ENCODE results near the gene EIF1AD.
"Not testable (repeated sequence)": the region's sequence is repeated elsewhere in the genome, so short reads cannot be mapped to it uniquely, and the experiment has no call there.

The EIF1AD gene

GRCh38 chr11:66023186-66023440, 21.2 kb upstream of the EIF1AD start:
- not testable (repeated sequence) for H3K4me3 ChIP-seq, H3K27ac ChIP-seq

DNA sequence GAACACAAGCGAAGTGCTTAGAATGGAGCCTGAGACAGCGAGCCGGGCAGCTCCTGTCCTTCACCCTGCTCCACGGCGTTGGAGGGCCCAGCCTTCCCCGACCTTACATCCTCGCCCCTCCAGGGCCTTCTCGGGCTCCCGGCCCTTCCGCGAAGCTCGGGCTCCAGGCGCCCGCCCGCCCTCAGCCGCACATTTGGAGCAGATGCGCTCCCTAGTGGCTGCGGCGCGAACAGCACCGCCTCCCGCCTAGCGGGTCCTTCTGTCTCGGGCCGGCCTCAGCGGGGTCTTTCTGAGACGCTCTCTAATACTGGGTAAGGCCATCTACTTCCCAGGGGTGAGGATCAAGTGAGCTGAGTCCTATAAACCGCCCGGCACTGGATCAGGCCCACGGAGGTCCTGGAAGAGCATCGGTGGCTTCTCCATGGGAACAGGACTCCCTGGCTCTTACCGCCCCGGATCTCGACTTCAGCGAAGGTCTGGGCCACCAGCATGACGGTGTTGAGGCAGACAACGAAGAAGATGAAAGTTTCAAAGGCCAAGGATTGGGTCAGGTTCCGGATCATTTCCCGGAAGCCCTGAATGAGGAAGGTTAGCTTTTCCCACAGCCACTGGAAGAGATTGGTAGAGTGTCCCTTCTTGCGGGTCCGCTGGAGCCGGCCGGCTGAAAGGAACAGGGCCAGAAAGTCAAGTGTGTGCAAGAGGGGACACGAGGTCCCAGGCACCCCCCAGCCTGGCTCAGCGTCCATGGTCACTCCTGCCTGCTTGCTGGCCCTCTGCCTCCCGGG, 20.6 kb upstream of the EIF1AD start:
- H3K4me3 ChIP-seq: peak overlapping the region in 1 of 7 experiments; percentile 3
- peak overlapping the region in 1 of 21 experiments; percentile 8 for H3K27ac ChIP-seq

DNA sequence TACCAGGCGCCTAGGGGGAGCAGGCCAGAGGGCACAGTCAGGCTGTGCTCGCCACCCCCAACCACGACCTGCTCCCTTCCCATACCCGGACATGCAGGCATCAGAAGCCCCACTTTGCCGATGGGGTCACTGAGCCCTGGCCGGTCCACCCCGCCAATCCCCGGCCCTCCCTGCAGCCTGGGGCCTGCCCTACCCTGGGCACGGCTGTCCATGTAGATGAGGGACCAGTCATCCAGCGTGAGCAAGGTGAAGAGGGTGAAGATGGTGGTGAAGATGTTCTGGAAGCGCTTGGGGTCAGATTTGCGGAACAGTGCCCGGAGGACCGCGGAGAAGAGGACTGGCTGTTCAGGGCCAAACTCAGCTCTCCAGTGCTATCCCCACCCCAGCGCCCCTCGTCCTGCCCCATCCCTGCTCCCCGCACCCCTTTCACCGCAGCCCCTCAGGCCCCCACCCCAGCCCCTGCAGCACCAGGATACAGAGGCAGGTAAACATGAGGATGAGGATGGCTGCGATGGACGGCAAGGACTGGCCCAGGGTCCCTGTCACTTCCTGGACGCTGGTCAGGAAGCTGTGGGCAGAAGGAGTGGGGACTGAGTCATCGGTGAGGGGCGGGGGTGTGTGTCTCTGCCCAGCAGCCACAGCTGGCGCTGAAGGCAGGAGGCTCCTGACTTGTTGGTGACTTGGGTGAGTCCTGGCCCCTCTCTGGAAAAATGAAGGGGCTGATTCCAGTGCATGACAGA, 18.8 kb upstream of the EIF1AD start:
- H3K27ac ChIP-seq: peak overlapping the region in 5 of 21 experiments; percentile 11 to 58 (median 33)
- H3K4me3 ChIP-seq: no peak overlapping the region

DNA sequence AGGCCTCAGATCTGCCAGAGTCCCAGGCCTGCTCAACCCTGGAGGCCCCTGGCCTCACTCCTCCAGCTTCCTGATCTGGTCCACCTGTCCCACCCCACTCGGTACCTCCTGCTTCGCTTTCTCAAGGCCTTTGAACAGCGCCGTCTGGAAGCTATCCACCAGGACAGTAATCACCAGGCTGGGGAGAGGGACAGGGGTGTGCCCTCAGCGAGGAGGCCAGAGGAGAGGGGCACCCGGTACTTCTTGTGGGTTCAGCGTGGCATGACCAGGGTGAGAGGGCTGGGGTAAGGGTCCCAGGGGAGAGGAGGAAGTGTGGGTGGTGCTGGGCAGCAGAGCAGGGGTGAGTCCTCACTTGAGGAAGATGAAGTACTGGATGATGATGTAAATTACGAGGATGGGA, 18.3 kb upstream of the EIF1AD start:
- Histone ChIP-seq H3K4me3 (no peak overlapping the region), H3K27ac (peak overlapping the region in 2 of 21 experiments; percentile 33 to 55)

- Histone ChIP-seq H3K27ac (peak overlapping the region in 1 of 21 experiments; percentile 7), H3K4me3 (no peak overlapping the region)
Observed at GRCh38 chr11:66017321-66017720, 15.4 kb upstream of the EIF1AD start.

- Histone ChIP-seq H3K27ac (peak overlapping the region in 1 of 21 experiments; percentile 7), H3K4me3 (no peak overlapping the region)
Observed at GRCh38 chr11:66016793-66017177, 14.8 kb upstream of the EIF1AD start.

- Histone ChIP-seq H3K27ac (peak overlapping the region in 1 of 21 experiments; percentile 7), H3K4me3 (no peak overlapping the region)
Observed at GRCh38 chr11:66015936-66016792, 14.2 kb upstream of the EIF1AD start.

- Histone ChIP-seq H3K27ac (no peak overlapping the region), H3K4me3 (no peak overlapping the region)
Observed at GRCh38 chr11:66015454-66015881, 13.5 kb upstream of the EIF1AD start.

DNA sequence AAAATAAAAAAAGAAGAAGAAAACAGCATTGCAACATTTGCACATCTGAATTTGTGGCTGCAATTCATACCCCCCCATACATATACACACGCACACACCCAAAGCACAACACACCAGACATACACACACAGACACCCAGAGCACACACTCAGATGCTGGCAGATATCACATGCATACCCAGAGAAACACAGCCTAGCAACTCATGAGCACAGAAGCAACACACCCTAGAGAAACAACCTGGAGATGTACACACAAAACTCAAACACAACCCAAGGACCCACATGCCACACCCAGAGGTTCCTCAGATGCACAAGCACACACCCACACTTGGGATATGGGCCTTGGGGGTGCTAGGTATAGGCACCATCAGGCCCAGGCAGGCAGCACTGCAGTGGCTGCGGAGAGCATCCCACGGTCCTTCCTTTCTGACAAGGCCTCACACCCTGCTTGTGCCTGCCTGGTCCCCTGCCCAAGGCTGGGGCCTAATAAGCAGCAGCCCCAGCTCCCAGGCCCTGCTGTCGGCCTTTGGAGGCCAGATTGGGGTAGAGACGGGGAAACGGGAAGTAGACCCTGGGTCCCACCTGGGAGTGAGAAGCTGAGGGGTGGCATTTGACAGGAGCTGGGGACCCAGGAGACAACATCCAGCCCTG, 13.0 kb upstream of the EIF1AD start:
- Histone ChIP-seq H3K4me3 (no peak overlapping the region), H3K27ac (no peak overlapping the region)

GRCh38 chr11:66013762-66014100, 11.8 kb upstream of the EIF1AD start:
- H3K4me3 ChIP-seq: no peak overlapping the region
- H3K27ac ChIP-seq: peak overlapping the region in 3 of 21 experiments; percentile 23 to 71 (median 24)

GRCh38 chr11:66012946-66013761, 11.2 kb upstream of the EIF1AD start:
- Histone ChIP-seq H3K4me3 (peak overlapping the region in 1 of 7 experiments; percentile 22), H3K27ac (peak overlapping the region in 5 of 21 experiments; percentile 1 to 71 (median 13))

DNA sequence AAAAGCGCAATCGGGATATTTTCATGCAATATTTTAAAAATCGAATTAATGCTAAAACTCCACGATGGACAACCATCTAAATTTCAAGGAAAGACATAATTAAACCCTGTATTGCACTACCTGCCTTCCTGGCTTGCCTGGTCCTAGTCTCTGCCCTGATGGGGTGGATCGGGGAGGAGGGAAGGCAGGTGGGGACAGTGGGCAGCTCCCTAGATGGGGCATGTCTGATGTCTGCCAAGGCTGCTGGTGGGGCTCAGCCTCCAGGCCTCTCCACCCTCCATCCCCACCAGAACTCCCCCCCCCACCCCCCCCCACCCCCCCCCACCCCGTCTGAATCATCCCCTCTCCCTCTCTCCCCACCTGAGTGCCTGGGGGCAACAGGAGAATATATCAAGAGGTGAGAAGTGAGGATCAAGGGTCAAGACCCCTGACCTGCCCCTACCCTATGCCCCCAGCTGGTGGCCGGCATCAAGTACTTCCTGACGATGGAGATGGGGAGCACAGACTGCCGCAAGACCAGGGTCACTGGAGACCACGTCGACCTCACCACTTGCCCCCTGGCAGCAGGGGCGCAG, 10.5 kb upstream of the EIF1AD start:
- Histone ChIP-seq H3K27ac (peak overlapping the region in 11 of 21 experiments; percentile 4 to 71 (median 26)), H3K4me3 (peak overlapping the region in 5 of 7 experiments; percentile 2 to 23 (median 8))

DNA sequence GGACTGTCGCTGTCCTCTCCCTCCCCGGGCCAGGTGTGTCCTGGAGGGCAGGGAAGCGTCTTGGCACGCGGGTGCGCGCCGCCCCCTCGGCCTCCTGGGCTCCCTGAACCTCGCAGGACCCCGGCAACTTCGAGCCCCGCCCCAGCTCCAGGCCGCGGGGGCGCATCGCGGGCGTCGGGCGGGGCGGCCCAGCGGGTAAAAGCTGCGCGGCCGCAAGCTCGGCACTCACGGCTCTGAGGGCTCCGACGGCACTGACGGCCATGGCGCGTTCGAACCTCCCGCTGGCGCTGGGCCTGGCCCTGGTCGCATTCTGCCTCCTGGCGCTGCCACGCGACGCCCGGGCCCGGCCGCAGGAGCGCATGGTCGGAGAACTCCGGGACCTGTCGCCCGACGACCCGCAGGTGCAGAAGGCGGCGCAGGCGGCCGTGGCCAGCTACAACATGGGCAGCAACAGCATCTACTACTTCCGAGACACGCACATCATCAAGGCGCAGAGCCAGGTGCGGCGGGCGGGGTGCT, 9.9 kb upstream of the EIF1AD start, which contains the start of gene CST6:
TSS of gene CST6 (plus strand) at position 224 of the 519 bp plus-strand sequence. CDS start at position 261, 37 bp downstream.
- Histone ChIP-seq H3K27ac (peak within 1 kb of the TSS in 12 of 21 experiments; percentile 4 to 71 (median 30)), H3K4me3 (peak within 1 kb of the TSS; percentile 2 to 23 (median 11))

DNA sequence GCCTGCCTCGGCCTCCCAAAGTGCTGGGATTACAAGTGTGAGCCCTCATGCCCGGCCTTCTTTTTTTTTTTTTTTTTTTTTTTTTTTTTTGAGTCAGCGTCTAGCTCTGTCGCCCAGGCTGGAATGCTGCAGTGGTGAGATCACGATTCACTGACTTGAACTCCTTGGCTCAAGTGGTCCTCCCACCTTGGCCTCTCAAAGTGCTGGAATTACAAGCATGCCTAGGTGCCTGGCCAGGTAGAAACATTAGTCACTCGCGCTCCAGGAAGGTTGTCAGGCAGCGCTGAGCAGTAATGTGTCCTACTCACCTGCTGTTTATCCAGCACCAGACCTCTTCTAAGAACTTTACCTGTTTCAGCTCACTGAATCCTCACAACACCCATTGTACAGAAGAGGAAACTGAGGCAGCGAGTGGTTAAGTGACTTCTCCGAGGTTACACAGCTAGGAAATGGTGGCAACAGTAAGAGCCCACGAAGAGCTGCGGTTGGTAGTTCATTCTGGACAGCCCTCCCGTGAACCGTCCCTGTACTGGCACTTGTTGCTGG, 9.4 kb upstream of the EIF1AD start:
- Histone ChIP-seq H3K4me3 (peak overlapping the region; percentile 2 to 23 (median 11)), H3K27ac (peak overlapping the region in 9 of 21 experiments; percentile 4 to 71 (median 40))

- H3K27ac ChIP-seq, H3K4me3 ChIP-seq: not testable (repeated sequence)
Observed at GRCh38 chr11:66010036-66010435, 8.1 kb upstream of the EIF1AD start.

- peak overlapping the region in 7 of 21 experiments; percentile 2 to 52 (median 31) for H3K27ac ChIP-seq
Observed at GRCh38 chr11:66008468-66009101, 6.6 kb upstream of the EIF1AD start.

DNA sequence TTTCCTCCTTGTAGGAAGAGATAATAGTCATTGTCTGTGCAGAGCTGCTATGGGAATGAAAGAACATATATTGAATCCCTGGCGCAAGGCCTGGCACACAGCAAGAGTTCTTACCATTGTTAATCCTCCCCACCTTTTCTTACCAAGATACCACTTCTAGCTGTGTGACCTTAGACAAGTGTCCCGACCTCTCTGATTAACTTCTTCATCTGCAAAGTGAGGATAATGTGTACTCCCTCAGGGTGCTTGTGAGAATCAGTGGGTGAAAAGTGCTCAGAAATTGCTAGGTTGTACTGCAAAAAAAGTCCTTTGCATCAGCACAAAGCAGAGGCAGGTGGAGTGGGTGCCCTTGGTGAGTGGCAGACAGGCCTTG, 6.1 kb upstream of the EIF1AD start:
- peak overlapping the region in 5 of 21 experiments; percentile 1 to 52 (median 31) for H3K27ac ChIP-seq
- H3K4me3 ChIP-seq: no peak overlapping the region

More at GRCh38 chr11:66008468-66009101, 6.6 kb upstream of the EIF1AD start:
- no peak overlapping the region for H3K4me3 ChIP-seq
